GM19193 (cell line): ENCODE results near the gene CPED1.

Experiments used
- POLR2A ChIP-seq: IDR thresholded peaks from 4 replicates; pipeline ENCODE4 v1.6.1; 2011; ENCODE audit not compliant: insufficient read depth, insufficient read length; ENCODE audit errors: extremely low read depth

CPED1 gene

DNA sequence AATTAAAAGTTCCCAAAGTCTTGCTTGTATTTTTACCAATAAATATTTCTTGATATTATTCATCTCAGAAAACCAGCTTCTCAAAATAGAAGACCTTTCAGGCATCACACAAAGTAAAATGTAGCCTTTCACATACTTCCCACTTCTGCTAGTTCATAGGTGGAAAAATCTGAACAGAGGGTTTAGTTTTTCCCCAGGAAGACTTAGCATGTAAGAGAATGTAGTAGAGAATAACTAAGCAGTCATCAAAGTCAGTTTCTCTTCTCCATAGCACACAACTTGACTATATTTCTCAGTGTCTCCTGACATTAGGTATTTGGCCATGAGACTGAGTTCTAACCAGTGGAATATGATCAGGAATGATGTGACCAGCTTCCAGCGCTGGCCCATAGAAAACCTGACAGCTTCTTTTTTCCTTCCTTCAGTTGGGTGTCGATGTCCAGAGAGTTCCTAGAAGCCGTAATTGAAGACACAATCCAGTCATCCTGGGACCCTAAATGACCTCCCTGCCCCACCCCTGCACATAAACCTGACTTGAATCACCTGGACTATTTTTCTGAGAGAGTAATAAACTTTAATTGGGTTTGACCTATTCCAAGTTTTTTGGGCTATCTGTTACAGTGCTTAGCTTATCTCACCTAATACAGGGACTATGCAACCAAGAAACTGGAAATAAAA is 272.8 kb downstream of the CPED1 start:
- no peak for TF ChIP-seq POLR2A

DNA sequence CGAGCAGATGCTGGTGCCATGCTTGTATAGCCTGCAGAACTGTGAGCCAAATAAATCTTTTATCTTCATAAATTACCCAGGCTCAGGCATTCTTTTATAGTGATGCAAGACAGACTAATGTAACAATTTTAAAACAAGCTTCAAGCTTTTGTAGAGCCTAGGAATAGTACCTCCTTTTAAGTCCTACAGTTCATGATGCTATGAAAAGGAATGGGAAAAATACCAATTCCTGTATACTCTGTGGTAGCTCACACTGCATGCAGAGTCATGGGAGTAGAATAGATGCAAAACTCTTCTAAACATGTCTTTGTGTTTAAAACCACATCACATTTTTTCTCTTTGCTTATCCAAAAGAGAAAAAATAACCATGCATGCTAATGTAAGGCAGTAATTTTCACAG is 273.7 kb downstream of the CPED1 start:
- no peak for TF ChIP-seq POLR2A

DNA sequence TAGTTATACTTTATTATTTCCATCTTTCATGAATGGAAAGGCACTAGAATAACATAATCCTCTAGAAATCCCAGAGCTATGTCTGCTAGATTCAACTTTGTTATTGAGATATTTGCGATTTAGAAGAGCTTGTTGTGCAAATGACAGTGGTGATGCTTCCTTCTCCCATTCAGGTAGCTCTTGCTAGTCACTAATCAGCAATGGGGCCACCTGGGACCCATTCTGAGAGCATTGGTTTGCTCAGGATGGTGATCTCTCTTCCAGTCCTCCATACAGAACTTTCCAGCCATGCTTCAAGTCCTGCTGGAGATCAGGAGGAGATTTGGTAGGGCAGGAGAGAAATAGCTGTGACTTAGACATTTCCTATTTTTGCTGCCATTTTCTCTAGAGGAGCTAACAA is 274.5 kb downstream of the CPED1 start:
- TF ChIP-seq POLR2A: no peak

DNA sequence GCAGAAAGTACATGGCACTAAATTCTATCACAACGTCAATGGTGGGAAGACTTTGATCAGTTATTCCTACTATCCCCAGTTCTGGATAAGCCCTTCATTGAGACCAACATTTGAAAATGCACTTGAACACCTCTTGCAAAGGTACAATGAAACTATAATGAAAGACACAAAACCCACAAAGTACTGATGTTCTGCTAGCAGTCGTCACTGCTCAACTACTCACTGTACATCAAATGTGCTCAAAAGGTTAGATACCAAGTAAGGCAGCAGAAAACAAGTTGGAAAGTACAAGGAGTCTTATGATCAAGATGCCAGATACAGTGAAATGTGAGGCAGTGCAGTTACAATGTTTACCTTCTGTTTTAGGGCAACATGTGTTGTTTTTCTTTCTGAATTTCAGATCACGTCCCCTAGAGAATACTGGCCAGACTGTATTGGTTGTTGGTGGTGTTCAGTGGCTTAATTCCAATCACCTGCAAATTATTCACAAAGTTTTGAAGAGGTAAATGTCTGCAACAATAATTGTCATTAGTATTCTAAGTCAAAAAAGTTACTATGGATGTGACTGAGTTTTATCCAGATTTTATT is 277.9 kb downstream of the CPED1 start:
- no peak for TF ChIP-seq POLR2A

DNA sequence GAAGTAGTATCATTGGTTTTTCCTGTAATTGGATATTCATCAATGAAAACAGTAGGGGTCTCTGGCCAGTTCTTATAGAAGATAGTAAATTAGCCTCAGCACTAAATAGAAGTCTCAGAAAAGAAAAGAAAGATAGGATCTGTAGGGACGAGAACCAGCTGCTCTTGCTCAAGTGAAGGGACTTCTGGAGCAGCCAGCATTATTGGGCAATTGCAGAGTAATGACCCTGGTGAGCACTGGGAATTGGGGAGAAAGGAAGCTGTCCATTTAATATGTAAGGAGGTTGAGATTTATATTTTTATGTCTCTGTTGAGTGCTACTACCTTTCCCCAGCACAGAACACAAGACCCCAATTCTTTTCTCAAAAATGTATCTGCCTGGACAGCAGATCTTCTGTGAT is 279.1 kb downstream of the CPED1 start:
- TF ChIP-seq POLR2A: no peak

DNA sequence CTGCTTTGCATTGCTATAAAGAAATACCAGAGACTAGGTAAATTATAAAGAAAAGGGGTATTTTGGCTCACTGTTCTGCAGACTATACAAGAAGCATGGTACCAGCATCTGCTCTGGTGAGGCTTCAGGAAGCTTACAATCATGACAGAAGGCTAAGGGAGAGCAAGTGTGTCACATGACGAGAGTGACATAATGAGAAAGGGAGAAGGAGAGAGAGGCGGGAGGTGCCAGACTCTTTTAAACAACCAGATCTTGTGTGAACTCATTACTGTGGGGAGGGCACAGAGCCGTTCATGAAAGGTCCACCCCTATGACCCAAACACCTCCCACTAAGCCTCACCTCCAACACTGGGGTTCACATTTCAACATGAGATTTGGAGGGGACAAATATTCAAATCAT is 281.3 kb downstream of the CPED1 start:
- no peak for TF ChIP-seq POLR2A

DNA sequence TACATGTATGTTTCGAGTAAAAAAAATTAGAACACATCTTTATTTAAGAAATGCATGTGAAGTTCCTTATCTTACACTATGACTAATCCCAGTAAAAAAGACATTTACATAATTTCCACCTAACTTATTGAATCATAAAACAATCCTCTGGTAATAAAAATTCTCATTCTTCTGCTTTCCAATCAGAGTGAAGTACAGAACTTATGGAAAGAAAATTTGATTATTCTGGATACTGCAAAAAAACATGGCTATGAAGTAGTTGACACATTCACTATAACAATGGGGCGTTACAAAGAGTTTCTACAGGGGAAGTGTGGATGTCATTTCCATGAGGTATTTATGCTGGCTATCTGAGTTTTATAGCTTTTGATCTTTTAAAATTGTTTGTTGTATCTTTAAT is 282.6 kb downstream of the CPED1 start:
- TF ChIP-seq POLR2A: no peak

DNA sequence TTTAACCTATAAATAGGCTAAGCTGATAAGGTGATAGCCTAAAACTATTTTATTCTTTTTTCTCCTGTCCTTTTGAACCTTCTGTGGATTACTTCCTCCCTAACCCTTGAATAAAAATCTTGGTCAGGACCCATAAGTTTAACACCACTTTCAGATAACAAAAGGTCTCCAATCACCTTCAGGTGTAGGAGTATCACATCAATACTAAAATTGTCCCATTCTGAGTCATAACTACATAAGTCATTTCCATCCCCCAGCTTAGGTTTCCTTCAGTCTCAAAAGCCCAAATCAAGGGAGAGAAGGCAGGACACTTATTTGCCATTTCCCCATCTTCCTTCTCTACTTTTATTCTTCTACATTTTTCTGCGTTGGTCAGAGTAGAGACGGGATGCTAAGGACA is 283.4 kb downstream of the CPED1 start:
- TF ChIP-seq POLR2A: no peak

DNA sequence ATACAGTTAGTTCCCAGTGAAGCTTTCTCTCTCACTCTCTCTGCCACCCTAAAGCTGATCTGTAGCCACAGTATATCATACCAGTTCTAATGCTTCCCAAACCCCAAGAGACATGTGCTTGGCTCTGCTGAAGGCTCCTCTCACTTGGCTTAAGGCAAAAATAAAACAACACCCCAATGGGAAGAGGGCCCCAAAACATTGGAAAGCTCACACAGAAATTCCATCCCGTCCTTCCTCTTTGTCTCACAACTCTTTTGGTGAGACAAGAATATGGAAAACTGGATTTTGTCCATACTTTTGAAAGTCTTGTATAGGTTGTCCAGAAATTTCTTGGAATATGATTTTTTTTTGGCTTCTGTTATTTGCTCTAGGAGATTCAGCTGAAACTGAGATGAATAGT is 284.2 kb downstream of the CPED1 start:
- no peak for TF ChIP-seq POLR2A

DNA sequence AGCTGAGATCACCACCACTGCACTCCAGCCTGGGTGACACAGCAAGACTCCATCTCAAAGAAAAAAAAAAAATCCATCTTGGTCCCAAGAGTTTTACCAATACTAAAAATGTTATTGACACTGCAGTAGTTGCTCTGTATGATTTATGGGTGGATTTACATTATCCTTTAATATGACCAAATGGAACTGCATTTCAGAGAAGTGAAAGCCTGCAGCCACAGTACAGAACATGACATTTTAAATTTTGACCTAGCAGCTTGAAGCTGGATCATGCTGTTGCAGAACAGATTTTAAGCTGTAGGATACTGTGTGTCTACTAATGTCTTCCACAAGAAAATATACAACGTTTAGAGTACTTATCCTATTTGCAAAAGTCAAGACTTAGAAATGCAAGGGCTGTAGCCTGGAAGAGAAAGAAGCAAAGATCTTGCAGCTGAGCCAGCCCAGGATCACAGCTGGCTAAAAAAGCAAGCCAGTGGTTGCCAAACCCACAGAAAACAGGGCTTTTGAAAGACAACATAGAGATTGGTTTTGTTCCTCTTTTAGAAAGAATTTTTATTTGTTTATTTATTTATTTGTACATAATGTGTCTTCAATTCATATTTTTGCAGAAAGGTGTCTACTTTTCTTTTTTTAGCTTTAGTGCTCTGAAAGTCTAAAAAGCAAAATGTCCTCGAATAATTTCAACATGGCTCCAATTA is 285.1 kb downstream of the CPED1 start:
- no peak for TF ChIP-seq POLR2A

DNA sequence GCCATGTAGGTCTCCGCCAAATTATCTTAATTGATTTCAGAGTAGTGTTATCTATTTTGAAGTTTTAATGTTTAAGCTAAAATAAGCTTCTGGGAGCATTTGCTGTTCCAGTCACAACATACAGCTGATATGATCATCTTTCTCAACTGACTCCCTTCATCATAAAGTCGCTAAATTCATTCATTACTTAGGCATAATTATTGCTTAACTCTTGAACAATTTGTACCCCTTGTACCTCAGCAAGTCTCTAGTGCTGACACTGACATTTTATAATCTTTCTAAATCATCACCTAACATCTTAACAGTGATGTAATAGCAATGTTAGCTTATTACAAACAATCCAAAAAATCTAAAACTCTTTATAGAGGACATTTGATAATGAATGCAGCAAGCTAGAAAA is 286.0 kb downstream of the CPED1 start:
- no peak for TF ChIP-seq POLR2A

DNA sequence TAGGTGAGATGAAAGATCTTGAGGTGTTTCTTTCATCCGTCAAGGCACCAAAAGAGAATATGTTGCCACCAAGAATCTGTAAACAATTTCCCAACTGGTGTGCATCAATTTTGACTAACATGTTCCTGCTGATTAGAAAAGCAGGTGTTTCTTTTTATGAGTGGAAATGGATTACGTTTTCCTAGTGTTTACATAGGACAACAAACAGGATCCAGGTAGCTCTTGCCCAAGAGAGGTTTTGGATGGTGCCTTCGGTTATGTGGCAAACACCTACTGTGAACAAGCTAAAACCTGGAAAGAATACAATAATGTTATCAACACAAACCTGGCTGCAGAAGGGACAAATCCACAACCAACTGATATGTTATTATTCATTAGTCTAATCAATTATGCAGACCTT is 286.7 kb downstream of the CPED1 start:
- no peak for TF ChIP-seq POLR2A

DNA sequence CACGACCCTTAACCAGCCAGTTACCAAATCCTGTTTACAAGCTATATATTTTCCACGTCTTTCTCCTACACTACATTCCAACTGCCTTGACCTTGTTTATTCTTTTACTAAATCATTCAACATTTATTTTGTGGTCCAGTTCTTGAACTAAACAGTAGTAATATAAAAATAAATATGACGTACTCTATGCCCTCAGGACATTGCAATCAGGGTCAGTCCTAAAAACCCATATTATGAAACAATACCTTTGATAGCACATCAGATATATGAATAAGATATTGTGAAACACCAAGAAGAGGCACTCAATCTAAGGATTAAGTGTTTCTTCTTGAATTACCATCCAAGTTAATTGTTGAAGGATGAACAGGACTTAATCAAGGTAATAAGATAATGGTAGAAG is 287.8 kb downstream of the CPED1 start:
- TF ChIP-seq POLR2A: no peak

DNA sequence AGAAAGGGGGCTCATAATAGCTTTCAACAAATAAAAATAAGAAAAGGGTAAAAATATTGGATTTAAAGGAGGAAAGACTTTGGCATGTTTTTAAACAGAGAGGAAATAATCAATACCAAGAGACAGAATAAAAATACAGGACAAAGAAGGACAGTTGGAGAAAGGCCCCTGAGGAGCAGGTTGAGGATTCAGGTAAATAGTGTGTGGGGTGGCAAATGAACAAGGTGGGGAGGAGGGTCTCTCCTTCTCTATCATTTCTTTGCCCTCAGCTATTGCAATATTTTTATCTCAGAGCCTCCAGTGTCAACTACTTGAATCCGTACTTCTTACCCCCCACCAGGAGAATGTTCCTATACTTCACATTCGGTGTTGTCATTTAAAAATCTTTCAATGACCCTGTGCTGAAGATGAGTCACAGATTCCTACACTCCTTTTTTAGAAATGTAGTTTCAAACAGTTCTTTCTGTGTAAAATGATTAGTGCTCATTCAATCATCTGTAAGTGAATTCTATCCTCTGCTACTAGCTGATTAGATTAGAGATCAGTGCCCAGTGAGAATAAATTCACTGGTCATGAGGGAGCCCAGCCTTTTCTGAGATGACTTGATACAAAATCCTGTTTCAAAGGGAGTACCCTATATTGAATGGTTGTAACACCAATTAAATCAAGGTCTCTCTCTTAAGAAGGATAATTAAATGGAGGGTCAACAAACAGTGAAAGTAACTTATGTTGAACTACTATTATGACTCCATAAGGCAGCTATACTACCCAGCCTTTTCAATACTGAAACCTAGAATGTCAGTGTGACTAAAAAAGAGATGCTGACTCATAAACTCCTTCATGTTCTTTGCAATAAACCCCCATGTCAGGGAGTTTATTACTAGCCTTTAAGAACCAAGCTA is 289.9 kb downstream of the CPED1 start:
- TF ChIP-seq POLR2A: no peak

DNA sequence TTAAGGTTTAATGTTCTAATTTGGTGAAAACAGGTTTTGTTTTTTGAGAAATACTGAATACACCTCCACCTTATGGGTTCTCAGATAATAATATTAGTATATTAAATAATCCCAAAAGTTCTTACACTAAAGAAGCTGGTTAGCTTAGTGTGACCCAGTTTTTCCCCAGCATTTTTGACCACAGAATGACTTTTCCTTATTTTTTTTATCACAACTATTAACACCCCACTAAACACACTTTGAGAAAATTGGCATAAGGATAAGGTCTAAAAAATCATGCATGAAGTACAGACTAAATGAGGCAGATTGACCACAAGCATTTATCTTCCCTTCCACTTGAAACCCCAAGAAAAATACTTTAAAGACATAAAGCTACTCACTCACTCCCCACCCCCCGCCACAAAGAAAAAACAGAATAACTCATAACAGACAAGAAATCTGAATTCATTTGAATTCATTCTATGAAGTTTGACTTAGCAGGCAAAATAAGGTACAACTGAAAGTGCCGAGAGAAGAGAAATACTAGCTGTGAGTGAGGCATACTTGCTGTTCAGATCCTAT is 290.6 kb downstream of the CPED1 start:
- no peak for TF ChIP-seq POLR2A
